ENCODE results near the gene PPP1R10.
A peak's percentile ranks its signal among the peaks of the same experiment; 100 is the strongest.

PPP1R10 gene

DNA sequence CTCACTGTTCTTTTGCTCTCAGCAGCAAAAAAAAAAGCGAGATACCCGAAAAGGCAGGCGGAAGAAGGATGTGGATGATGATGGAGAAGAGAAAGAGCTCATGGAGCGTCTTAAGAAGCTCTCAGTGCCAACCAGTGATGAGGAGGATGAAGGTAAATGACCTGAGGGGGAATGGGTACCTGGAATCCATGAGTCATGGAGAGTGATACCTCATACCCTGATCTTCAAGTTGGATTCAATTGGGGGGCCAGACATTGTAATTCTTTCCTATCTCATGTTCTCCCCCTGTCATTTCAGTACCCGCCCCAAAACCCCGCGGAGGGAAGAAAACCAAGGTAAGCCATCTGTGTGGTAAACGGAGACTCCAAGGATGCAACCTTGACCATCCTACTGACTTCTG is 39.0 kb downstream of the PPP1R10 start:
- Histone ChIP-seq H3K27ac (ENCODE audit: low read depth in 2 of 2, low read length in 2 of 2) (no peak overlapping the region), H3K36me3 (ENCODE audit: control insufficient read depth in 2 of 2, insufficient read depth in 2 of 2, low read length in 2 of 2) (peaks cover 47 to 56% of the 10 kb centered on the region in 2 donors), H3K9me3 (ENCODE audit: control insufficient read depth in 2 of 2, low read length in 2 of 2) (no peaks in the 10 kb centered on the region), H3K4me3 (ENCODE audit: low read length in 2 of 2) (no peak overlapping the region), H3K27me3 (ENCODE audit: control insufficient read depth in 2 of 2, insufficient read depth in 2 of 2, low read length in 2 of 2) (no peaks in the 10 kb centered on the region), H3K9ac (ENCODE audit: low read depth in 1 of 2, low read length in 2 of 2) (no peak overlapping the region), H3K4me1 (ENCODE audit: control insufficient read depth in 2 of 2, insufficient read depth in 2 of 2, low read length in 2 of 2) (peaks cover 0 to 3% of the 10 kb centered on the region in 2 donors)

DNA sequence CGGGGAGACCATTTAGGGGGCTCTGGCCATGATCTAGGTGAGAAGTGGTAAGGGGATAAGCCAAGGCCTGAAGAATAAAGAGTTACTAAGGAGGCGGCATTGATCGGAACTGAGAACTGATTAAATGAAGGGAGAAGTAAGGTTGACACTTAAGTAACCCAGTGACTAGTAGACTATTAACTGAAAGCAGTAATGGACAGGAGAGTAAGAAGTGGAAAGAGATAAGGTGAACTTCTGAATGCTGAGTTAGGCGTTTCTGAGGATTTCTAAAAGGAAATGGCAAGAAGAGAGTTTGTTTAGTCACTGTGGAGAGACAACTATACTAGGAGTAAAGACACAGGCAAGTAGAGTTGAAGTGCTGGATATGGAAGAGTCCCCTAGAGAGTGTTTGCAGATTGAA is 43.9 kb downstream of the PPP1R10 start:
- Histone ChIP-seq H3K4me1 (ENCODE audit: control insufficient read depth in 2 of 2, insufficient read depth in 2 of 2, low read length in 2 of 2) (peaks cover 15 to 25% of the 10 kb centered on the region in 2 donors), H3K36me3 (ENCODE audit: control insufficient read depth in 2 of 2, insufficient read depth in 2 of 2, low read length in 2 of 2) (peaks cover 16 to 21% of the 10 kb centered on the region in 2 donors), H3K9me3 (ENCODE audit: control insufficient read depth in 2 of 2, low read length in 2 of 2) (no peaks in the 10 kb centered on the region), H3K9ac (ENCODE audit: low read depth in 1 of 2, low read length in 2 of 2) (no peak overlapping the region), H3K27me3 (ENCODE audit: control insufficient read depth in 2 of 2, insufficient read depth in 2 of 2, low read length in 2 of 2) (no peaks in the 10 kb centered on the region), H3K4me3 (ENCODE audit: low read length in 2 of 2) (no peak overlapping the region), H3K27ac (ENCODE audit: low read depth in 2 of 2, low read length in 2 of 2) (no peak overlapping the region)

DNA sequence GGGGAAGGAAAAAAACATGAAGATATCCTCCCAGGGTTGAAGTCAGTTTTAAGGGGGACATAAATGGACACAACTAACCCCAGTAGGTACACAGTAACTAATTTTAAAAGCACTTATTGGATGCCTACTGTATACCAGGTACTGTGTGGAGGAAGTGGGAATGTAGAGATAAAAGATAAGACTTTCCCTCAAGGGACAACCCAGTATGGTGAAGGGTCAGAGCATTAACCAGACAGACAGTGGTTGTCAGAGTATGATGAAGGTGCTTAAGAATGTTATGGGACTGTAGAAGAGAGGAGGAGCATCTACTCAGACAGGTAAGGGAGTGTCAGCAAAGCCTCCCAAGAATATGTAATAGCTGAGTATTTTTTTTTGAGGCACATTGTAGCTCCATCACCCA is 44.9 kb downstream of the PPP1R10 start:
- Histone ChIP-seq H3K9me3 (ENCODE audit: control insufficient read depth in 2 of 2, low read length in 2 of 2) (no peaks in the 10 kb centered on the region), H3K9ac (ENCODE audit: low read depth in 1 of 2, low read length in 2 of 2) (peak overlapping the region; percentile 79 to 90), H3K27me3 (ENCODE audit: control insufficient read depth in 2 of 2, insufficient read depth in 2 of 2, low read length in 2 of 2) (no peaks in the 10 kb centered on the region), H3K36me3 (ENCODE audit: control insufficient read depth in 2 of 2, insufficient read depth in 2 of 2, low read length in 2 of 2) (peaks cover 7 to 12% of the 10 kb centered on the region in 2 donors), H3K4me3 (ENCODE audit: low read length in 2 of 2) (peak overlapping the region; percentile 87 to 97), H3K4me1 (ENCODE audit: control insufficient read depth in 2 of 2, insufficient read depth in 2 of 2, low read length in 2 of 2) (peaks cover 15 to 25% of the 10 kb centered on the region in 2 donors), H3K27ac (ENCODE audit: low read depth in 2 of 2, low read length in 2 of 2) (peak overlapping the region; percentile 88 to 94)

DNA sequence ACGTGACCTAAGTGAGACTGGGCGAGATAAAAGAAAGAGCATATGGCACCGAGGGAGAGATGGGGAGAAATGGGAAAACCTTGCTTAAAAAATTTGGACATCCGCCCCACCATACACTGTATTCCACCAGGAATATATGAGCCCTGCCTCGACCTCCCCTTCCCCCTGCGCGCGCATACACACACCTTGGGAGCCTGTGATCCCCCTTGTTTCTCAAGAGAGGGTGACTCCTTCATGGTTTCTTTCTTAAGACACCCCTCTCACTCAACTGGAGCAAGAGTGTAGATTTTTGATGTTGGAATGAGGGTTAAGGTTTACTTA is 45.3 kb downstream of the PPP1R10 start:
- peaks cover 2 to 8% of the 10 kb centered on the region in 2 donors for H3K36me3 ChIP-seq (ENCODE audit: control insufficient read depth in 2 of 2, insufficient read depth in 2 of 2, low read length in 2 of 2)
- H3K27me3 ChIP-seq (ENCODE audit: control insufficient read depth in 2 of 2, insufficient read depth in 2 of 2, low read length in 2 of 2) = no peaks in the 10 kb centered on the region
- H3K4me3 ChIP-seq (ENCODE audit: low read length in 2 of 2) = peak overlapping the region; percentile 87 to 97
- H3K27ac ChIP-seq (ENCODE audit: low read depth in 2 of 2, low read length in 2 of 2) = peak overlapping the region; percentile 88 to 94
- peaks cover 15 to 25% of the 10 kb centered on the region in 2 donors for H3K4me1 ChIP-seq (ENCODE audit: control insufficient read depth in 2 of 2, insufficient read depth in 2 of 2, low read length in 2 of 2)
- no peaks in the 10 kb centered on the region for H3K9me3 ChIP-seq (ENCODE audit: control insufficient read depth in 2 of 2, low read length in 2 of 2)
- peak overlapping the region; percentile 79 to 90 for H3K9ac ChIP-seq (ENCODE audit: low read depth in 1 of 2, low read length in 2 of 2)

DNA sequence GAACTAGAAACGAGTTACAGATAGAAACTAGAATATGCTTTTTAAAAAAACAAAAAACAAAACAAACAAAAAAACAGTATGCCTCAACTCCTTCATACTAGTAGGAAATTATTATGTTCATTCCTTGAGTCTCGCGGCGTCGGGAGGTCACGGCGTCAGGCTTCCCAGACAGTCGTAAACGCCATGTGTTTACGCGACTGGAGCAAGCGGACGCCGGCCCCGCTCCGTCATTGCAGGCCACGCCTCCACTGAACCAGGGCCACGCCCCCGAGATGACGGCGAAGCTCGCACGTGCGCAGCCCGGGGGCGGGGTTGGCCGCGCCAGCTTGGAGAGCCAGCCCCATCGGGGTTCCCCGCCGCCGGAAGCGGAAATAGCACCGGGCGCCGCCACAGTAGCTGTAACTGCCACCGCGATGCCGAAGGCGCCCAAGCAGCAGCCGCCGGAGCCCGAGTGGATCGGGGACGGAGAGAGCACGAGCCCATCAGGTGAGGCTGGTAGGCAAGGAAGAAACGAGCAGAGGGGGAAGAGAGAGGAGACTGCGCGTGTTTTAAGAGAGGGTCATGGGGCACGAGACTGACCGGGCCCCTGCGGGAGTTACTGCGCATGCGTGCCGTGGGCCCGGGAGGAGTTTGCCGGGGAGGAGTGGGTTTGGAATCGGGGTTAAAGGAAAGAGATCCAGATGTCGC is 45.8 kb downstream of the PPP1R10 start, which contains the start of gene ABCF1:
Gene ABCF1, plus strand, starts transcription at position 368 of the 687 bp plus-strand sequence. Its CDS starts 46 bp downstream, at position 414.
- Histone ChIP-seq H3K4me1 (ENCODE audit: control insufficient read depth in 2 of 2, insufficient read depth in 2 of 2, low read length in 2 of 2) (peaks cover 15 to 25% of the 10 kb centered on the region in 2 donors), H3K9ac (ENCODE audit: low read depth in 1 of 2, low read length in 2 of 2) (peak within 1 kb of the TSS; percentile 79 to 90), H3K36me3 (ENCODE audit: control insufficient read depth in 2 of 2, insufficient read depth in 2 of 2, low read length in 2 of 2) (peaks cover 0 to 4% of the 10 kb centered on the region in 2 donors), H3K9me3 (ENCODE audit: control insufficient read depth in 2 of 2, low read length in 2 of 2) (no peaks in the 10 kb centered on the region), H3K27me3 (ENCODE audit: control insufficient read depth in 2 of 2, insufficient read depth in 2 of 2, low read length in 2 of 2) (no peaks in the 10 kb centered on the region), H3K27ac (ENCODE audit: low read depth in 2 of 2, low read length in 2 of 2) (peak within 1 kb of the TSS; percentile 88 to 94), H3K4me3 (ENCODE audit: low read length in 2 of 2) (peak within 1 kb of the TSS; percentile 87 to 97)

DNA sequence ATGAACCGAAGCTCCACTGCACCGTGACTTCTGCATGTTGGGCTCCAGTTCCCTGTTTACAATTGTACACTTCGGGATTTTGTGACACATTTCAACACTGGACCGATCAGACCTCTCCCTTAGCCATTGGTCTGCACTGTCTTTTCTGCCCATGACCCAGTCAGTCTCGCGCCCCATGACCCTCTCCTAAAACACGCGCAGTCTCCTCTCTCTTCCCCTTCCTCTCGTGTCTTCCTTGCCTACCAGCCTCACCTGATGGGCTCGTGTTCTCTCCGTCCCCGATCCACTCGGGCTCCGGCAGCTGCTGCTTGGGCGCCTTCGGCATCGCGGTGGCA is 46.3 kb downstream of the PPP1R10 start:
- peak overlapping the region; percentile 73 to 97 for H3K4me3 ChIP-seq (ENCODE audit: low read length in 2 of 2)
- no peaks in the 10 kb centered on the region for H3K27me3 ChIP-seq (ENCODE audit: control insufficient read depth in 2 of 2, insufficient read depth in 2 of 2, low read length in 2 of 2)
- peak overlapping the region; percentile 79 to 88 for H3K9ac ChIP-seq (ENCODE audit: low read depth in 1 of 2, low read length in 2 of 2)
- no peaks in the 10 kb centered on the region for H3K9me3 ChIP-seq (ENCODE audit: control insufficient read depth in 2 of 2, low read length in 2 of 2)
- peak overlapping the region; percentile 62 to 94 for H3K27ac ChIP-seq (ENCODE audit: low read depth in 2 of 2, low read length in 2 of 2)
- peaks cover 0 to 4% of the 10 kb centered on the region in 2 donors for H3K36me3 ChIP-seq (ENCODE audit: control insufficient read depth in 2 of 2, insufficient read depth in 2 of 2, low read length in 2 of 2)
- H3K4me1 ChIP-seq (ENCODE audit: control insufficient read depth in 2 of 2, insufficient read depth in 2 of 2, low read length in 2 of 2) = peaks cover 15 to 25% of the 10 kb centered on the region in 2 donors

DNA sequence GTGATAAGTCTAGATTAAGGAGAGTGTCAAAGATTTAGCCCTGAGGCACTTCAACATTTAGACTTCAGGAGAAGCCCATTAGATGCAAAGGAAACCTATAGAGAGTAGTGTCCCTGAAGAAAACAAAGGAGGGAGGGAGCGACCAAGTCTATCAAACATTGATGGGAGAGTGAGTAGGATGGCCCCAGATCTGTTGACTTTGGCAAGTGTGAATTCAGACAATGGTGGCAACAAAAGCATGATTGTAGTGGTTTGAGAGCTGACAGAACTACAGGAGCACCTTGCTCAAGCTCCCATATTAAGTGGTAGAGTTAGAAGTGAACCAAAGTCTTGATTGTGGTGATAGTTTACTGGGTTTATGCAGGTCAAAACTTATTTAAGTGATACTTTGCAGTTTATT is 46.8 kb downstream of the PPP1R10 start:
- Histone ChIP-seq H3K27ac (ENCODE audit: low read depth in 2 of 2, low read length in 2 of 2) (no peak overlapping the region), H3K27me3 (ENCODE audit: control insufficient read depth in 2 of 2, insufficient read depth in 2 of 2, low read length in 2 of 2) (no peaks in the 10 kb centered on the region), H3K4me3 (ENCODE audit: low read length in 2 of 2) (peak overlapping the region; percentile 73 to 97), H3K4me1 (ENCODE audit: control insufficient read depth in 2 of 2, insufficient read depth in 2 of 2, low read length in 2 of 2) (peaks cover 15 to 25% of the 10 kb centered on the region in 2 donors), H3K36me3 (ENCODE audit: control insufficient read depth in 2 of 2, insufficient read depth in 2 of 2, low read length in 2 of 2) (peaks cover 0 to 4% of the 10 kb centered on the region in 2 donors), H3K9ac (ENCODE audit: low read depth in 1 of 2, low read length in 2 of 2) (peak overlapping the region; percentile 79 to 88), H3K9me3 (ENCODE audit: control insufficient read depth in 2 of 2, low read length in 2 of 2) (no peaks in the 10 kb centered on the region)

DNA sequence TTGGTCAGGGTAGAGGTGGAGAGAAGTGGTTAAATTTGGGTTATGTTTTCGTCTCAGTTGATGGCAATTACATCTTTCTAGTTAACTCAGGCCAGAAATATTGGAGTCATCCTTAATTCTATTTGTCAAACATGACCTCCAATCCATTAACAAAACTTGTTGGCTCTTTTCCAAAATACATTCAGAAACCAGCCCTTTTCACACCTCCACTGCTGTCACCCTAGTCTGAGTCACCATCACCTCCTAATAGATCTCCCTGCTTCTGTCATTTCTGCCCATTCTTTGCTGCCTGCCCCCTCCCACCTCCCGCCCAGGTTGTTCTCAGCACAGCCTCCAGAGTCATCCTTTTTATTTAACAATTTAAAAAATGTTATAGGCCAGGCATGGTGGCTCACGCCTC is 48.8 kb downstream of the PPP1R10 start:
- no peak overlapping the region for H3K9ac ChIP-seq (ENCODE audit: low read depth in 1 of 2, low read length in 2 of 2)
- H3K36me3 ChIP-seq (ENCODE audit: control insufficient read depth in 2 of 2, insufficient read depth in 2 of 2, low read length in 2 of 2) = no peaks in the 10 kb centered on the region
- no peak overlapping the region for H3K27ac ChIP-seq (ENCODE audit: low read depth in 2 of 2, low read length in 2 of 2)
- no peaks in the 10 kb centered on the region for H3K9me3 ChIP-seq (ENCODE audit: control insufficient read depth in 2 of 2, low read length in 2 of 2)
- peaks cover 15 to 24% of the 10 kb centered on the region in 2 donors for H3K4me1 ChIP-seq (ENCODE audit: control insufficient read depth in 2 of 2, insufficient read depth in 2 of 2, low read length in 2 of 2)
- H3K4me3 ChIP-seq (ENCODE audit: low read length in 2 of 2) = no peak overlapping the region
- H3K27me3 ChIP-seq (ENCODE audit: control insufficient read depth in 2 of 2, insufficient read depth in 2 of 2, low read length in 2 of 2) = no peaks in the 10 kb centered on the region

DNA sequence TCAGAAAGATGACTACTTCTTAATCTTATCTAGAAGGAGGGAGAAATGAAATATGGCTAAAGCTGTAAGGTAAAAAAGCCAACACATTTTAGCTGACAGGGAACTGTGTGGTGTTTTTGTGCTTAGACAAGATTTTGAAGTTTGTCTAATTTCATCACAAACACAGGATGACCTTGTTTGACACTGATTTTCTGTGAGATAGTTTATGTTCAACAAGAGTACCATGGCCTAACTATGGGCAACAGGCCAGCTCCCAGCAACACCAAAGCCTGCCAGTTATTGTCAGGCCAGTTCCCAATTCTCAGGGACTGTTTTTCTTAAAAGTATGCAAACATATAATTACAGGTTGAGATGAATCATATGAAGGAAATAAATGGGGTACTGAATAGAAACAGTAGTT is 51.3 kb downstream of the PPP1R10 start:
- no peak overlapping the region for H3K9ac ChIP-seq (ENCODE audit: low read depth in 1 of 2, low read length in 2 of 2)
- H3K27me3 ChIP-seq (ENCODE audit: control insufficient read depth in 2 of 2, insufficient read depth in 2 of 2, low read length in 2 of 2) = no peaks in the 10 kb centered on the region
- peaks cover 6 to 8% of the 10 kb centered on the region in 2 donors for H3K4me1 ChIP-seq (ENCODE audit: control insufficient read depth in 2 of 2, insufficient read depth in 2 of 2, low read length in 2 of 2)
- no peak overlapping the region for H3K4me3 ChIP-seq (ENCODE audit: low read length in 2 of 2)
- no peak overlapping the region for H3K27ac ChIP-seq (ENCODE audit: low read depth in 2 of 2, low read length in 2 of 2)
- peaks cover 11 to 14% of the 10 kb centered on the region in 2 donors for H3K36me3 ChIP-seq (ENCODE audit: control insufficient read depth in 2 of 2, insufficient read depth in 2 of 2, low read length in 2 of 2)
- H3K9me3 ChIP-seq (ENCODE audit: control insufficient read depth in 2 of 2, low read length in 2 of 2) = no peaks in the 10 kb centered on the region

DNA sequence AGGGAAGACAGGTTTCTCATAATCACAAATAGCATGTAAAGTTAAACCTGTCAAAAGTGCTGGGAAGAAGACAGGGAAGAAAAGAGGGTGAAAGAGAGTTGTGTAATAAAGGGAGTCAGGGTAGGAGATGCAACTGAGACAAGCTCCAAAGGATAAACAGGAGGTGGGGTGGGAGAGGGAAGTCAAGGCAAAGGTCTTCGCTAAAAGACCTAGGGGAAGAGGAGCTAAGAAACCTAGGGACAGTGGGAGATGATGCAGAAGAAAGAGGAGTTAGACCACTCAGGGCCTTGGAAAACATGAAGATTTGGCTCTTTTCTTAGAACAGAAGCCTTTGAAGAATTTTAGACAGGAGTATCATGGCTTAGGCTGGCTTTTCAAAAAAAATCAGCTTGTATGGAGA is 52.9 kb downstream of the PPP1R10 start:
- H3K4me3 ChIP-seq (ENCODE audit: low read length in 2 of 2) = no peak overlapping the region
- H3K27ac ChIP-seq (ENCODE audit: low read depth in 2 of 2, low read length in 2 of 2) = no peak overlapping the region
- no peaks in the 10 kb centered on the region for H3K9me3 ChIP-seq (ENCODE audit: control insufficient read depth in 2 of 2, low read length in 2 of 2)
- no peaks in the 10 kb centered on the region for H3K27me3 ChIP-seq (ENCODE audit: control insufficient read depth in 2 of 2, insufficient read depth in 2 of 2, low read length in 2 of 2)
- H3K9ac ChIP-seq (ENCODE audit: low read depth in 1 of 2, low read length in 2 of 2) = no peak overlapping the region
- peaks cover 11 to 14% of the 10 kb centered on the region in 2 donors for H3K36me3 ChIP-seq (ENCODE audit: control insufficient read depth in 2 of 2, insufficient read depth in 2 of 2, low read length in 2 of 2)
- no peaks in the 10 kb centered on the region for H3K4me1 ChIP-seq (ENCODE audit: control insufficient read depth in 2 of 2, insufficient read depth in 2 of 2, low read length in 2 of 2)
